Neural cell (in vitro differentiated cells): ENCODE measurements around the gene KLHL17.
"Not testable (repeated sequence)": the region's sequence is repeated elsewhere in the genome, so short reads cannot be mapped to it uniquely, and the experiment has no call there.

Experiments
- CTCF ChIP-seq: fragments of 450-650 bp; IDR thresholded peaks from 2 replicates; pipeline ENCODE4 v1.5.1; 2014; ENCODE audit warnings: antibody characterized with exemption, mild to moderate bottlenecking, moderate library complexity; ENCODE audit not compliant: poor library complexity, severe bottlenecking
- EP300 ChIP-seq: fragments of 450-650 bp; conservative IDR thresholded peaks from 2 replicates; pipeline ENCODE4 v1.6.1; 2014; ENCODE audit warnings: antibody characterized with exemption, mild to moderate bottlenecking, moderate library complexity; ENCODE audit not compliant: poor library complexity, severe bottlenecking
- EZH2 ChIP-seq: fragments of 200-600, 300-800 bp; shearing (Covaris generic), sonication (generic); IDR thresholded peaks from 2 replicates; pipeline ENCODE4 v1.6.1; 2014; ENCODE audit warnings: antibody characterized with exemption, low read length, borderline replicate concordance, mild to moderate bottlenecking; ENCODE audit not compliant: insufficient read depth, poor library complexity, severe bottlenecking
- POLR2AphosphoS5 ChIP-seq: IDR thresholded peaks from 2 replicates; pipeline ENCODE4 v1.6.1; 2012
- RAD21 ChIP-seq: fragments of 450-650 bp; conservative IDR thresholded peaks from 2 replicates; pipeline ENCODE4 v1.6.1; 2014; ENCODE audit warnings: antibody characterized with exemption, mild to moderate bottlenecking, moderate library complexity
- REST ChIP-seq: IDR thresholded peaks from 2 replicates; pipeline ENCODE4 v1.6.1; 2012; ENCODE audit warnings: borderline replicate concordance
- SMC3 ChIP-seq: fragments of 450-650 bp; conservative IDR thresholded peaks from 2 replicates; pipeline ENCODE4 v1.6.1; 2014; ENCODE audit warnings: antibody characterized with exemption, mild to moderate bottlenecking, moderate library complexity; ENCODE audit not compliant: poor library complexity

GRCh38 chr1:988061-988460 lies 27.7 kb downstream of the KLHL17 start:
- not testable (repeated sequence) for TF ChIP-seq CTCF, EZH2, REST, RAD21, POLR2AphosphoS5, SMC3, EP300
